HG02610 (cell line): Measurements from ENCODE around the gene PKP4.
"Not testable (repeated sequence)": the region's sequence is repeated elsewhere in the genome, so short reads cannot be mapped to it uniquely, and the experiment has no call there.

ENCODE experiments used
- ATAC-seq: cut with Tn5 transposase; IDR thresholded peaks from one replicate; pipeline ENCODE4 v1.9.1; 2021; ENCODE audit warnings: mild to moderate bottlenecking, moderate library complexity; ENCODE audit not compliant: unreplicated experiment

Gene PKP4

DNA sequence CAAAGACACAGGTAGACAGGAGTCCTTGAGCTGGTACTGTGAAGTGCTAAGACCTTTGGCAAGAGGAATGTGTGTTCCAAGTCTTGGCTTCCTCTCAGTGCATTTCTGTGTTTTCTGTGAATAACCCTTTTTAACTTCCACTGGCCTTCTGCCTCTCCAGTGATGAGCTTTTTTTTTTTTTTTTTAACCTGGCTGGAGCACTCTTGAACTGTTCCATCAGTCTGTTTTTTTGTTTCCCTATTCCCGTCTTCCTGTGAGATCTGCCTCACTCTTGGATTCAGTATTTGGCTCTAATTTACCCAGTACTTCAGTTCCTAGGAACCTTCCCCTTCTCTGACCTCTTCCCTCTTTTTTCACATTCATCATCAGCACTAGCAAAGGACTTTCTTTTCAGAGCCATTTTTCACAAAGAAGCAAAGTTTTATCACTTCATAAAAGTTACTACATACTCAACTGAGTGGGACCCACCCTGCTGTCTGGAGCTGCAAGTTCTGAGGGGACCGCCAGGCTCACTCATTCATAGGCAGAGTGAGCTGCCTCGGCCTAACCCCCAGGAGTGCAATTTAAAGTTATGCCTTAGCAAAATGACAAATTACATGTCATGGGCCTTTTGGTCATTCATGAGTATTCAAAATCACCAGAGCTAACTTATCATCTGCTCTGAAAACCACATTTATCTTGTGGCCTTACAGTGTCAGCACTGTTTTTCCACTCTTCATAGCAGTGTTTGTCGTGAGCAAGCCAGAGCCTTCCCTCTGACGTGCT, 211.4 kb downstream of the PKP4 start:
- ATAC-seq: no peak

DNA sequence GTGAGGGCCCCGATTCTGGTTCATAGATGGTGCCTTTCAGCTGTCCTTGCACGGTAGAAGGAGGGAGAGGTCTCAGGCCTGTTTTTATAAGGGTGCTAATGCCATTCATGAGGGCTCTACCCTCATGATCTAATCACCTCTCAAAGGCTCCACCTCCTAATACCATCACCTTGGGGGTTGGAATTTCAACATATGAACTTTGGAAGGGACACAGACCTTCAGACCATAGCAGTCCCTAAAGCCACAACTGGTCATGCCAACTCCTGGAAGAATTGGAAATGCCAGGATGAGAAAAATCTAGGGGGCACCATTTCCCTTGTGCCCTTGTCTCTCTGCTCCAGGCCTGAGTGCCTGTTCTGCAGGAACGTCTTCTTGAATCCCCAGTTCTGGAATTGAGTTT, 213.5 kb downstream of the PKP4 start:
- no peak for ATAC-seq

DNA sequence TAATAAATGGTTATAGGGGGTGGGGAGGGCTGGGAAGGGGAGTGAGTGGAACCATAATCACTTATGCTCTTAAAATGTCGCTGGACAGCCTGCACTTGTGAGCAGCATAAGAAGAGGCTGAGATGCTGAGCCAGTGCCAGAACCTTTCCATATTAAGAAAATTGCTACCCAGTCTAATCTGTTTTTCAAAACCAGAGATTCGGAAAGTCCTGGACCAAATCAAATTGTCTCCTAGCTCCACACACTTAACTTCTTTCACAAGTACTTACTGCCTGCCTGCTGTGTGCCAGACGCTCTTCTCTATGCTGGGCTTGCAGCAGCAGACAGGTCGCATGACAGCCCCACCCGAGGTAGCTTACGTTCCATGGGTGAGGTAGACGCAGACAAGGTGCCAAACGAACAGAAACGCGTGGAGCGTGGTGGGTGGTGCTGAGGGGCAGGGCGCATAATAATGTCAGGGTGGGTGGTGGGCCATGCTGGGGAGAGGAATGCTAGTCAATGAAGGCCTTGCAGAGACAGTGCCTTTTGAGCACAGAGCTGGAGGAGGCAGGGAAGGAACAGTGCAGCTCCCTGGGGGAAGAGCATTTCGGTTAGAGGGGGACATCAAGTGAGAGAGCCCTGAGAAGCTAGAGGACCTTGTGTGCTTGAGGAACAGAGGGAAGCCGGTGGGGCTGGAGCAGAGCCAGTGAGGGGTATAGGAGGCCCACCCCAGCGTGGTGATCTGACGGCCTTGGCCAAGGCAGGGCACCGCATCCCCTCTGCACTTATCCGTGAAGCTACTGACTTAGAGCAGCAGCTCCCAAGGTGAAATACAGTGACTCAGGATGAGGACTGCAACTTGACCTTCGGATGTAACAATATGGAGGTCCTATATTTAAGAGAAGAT, 214.9 kb downstream of the PKP4 start:
- no peak for ATAC-seq

DNA sequence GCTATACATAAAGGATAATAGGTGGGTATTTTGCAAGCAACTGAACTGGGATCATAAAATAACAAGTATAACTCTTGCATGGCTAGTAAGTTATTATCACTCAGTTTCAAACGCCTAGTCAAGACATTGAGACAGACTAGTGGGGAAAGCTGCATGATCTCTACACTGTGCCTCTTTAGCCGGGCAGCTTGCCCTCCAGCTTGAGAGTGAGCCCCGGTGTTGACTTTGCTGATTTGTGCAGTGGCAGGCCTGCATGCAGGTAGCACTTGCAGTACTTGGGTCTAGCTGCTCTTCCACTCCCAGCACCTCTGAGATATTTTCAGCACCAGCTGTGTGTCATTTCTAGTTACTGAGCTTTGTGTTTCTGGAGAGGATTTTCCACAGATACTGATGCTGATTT, 219.5 kb downstream of the PKP4 start:
- no peak for ATAC-seq

DNA sequence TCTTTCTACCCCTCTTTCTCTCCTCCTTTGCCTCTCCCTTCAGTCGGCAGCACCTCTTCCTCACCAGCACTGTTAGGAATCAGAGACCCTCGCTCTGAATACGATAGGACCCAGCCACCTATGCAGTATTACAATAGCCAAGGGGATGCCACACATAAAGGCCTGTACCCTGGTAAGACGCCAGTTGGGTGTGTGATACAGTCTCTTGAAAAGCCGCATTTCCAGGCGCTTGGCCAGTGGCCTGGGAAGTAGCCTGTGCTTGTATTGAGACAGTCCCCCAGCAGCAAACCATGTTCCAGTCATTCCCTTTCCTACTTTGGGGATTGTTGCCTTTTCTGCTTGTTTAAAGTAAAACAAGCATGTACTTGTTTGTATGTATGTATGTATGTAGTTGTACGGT, 219.9 kb downstream of the PKP4 start:
- no peak for ATAC-seq

DNA sequence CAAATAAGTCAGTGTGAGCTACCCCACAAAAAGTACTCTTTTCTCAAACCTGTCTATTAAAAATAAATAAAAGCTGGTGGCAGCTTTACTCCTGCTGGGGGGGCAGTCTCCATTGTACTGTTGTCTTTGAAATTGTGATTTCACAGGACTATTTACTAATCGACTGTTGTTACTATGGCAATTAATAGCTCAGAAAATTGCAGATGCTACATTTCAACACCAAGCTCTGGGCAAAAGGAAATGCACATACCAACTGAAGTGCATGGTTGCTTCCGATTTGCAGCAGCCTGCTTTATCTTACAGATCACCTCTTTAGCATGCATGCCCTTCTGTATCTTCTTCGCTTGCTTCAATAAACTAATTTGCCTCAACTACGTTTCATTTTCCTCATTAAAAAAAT, 220.8 kb downstream of the PKP4 start:
- ATAC-seq: no peak

DNA sequence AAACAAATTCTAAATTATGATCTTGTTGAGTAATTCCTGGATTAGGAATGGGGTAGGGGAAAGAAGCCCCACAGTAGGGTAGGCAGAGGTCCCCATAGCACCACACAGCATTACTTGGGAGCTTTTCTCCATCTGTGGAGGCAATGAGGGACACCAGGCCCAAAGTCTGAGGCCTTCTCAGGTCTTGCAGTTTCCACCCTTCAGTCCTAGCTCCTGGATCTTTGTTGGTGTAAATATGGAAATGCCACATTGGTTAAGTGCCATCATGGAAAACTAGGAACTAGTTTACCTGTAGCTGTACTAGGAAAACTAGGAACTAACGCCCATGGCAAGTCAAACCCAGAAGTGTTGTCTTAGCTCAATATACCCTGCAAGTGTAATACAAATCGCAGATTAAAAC, 225.1 kb downstream of the PKP4 start:
- ATAC-seq: no peak

DNA sequence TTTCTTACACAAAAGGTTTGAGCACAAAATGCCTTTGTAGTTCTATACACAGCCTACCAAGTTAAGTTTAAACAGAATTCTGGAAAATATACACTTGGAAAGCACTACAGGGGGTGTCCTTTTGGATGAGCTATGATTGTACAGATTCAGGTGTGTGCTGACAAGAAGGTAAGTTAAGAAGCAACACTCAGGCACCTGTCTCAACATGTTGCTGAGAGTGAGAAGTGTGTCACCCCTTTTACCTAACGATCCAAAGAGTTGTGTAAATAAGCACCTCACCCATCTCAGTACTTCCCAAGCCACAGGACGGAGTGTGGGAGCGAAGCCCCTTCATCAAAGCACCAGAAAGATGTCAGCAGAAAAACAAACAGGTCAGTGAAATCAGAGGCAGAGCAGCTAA, 228.9 kb downstream of the PKP4 start:
- ATAC-seq: no peak

DNA sequence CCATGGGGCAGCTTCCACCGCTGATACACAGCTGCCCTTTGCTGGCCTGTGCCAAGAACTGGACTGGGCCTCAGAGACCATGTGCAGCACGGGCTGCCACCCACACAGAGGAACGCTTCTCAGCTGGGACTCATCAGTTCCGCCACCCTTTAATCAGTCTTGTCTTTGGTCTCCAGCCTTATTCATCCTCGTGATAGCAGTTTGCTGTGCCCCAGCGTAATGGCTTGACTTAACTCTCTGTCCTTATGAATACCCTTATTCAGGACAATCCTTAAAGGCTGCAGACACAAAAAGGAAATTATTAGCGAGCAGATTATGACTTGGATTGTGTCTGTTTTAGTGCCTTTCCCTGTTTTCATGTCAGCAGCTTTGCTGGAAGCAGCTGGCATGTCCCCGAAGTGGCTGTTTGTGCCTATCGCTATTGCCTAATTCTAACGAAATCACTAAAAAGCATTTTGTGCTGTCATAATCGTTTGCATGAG, 229.5 kb downstream of the PKP4 start:
- ATAC-seq: no peak

DNA sequence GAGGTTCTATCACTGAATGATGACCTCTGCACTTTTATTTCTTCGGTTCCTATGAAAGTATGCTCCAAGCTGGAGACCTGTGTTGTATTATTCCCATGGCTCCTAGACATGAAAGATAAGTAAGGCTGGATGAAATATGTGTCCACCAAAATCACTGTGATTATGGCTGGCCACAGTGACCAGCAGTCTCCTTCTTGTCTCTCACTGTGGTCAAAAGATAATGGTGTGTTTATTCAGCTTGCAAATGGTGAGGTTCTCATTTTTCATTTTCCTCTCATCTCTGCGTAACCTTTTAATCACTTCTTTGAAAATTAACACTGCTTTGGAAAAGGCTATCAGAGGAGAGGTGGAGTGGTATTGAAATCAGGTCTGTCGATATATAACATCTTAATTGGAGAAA, 230.6 kb downstream of the PKP4 start:
- no peak for ATAC-seq

DNA sequence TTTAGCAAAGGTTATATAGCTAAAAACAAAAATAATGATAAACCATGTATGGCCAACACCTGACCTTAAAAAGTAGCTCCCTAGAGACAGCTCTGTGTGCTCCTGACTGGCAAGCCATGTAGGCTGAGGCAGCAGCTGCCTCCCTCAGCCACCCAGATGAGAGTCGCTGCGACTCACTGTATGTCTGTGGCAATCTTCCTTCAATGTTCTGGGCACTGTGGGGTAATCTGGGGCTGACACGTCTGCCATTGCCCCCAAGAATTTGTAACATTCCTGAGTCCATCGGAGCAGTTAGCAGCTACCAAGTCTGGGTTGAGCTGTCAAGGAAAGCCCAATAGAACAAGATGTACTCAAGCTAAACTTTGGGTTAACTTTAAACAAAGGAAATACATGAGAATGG, 232.0 kb downstream of the PKP4 start:
- ATAC-seq: no peak

DNA sequence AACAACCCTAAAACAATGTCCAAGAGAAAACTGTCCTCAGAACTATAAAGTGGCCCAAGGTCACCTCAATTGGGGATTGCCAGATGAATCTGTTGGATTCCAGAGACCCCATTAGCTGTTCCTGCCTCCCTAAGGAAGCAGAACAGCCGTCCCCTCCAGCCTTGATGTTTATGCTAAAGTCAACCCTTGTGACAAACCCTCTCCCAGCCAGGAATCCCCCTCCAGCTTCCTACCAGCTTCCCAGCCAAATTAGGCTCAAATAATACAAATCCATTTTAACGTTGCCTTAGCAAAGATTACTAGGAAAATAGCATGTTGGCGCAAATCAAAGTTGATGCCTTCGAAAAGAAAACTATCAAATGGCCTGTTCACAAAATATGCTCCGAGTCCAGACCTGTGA, 232.6 kb downstream of the PKP4 start:
- ATAC-seq: no peak

DNA sequence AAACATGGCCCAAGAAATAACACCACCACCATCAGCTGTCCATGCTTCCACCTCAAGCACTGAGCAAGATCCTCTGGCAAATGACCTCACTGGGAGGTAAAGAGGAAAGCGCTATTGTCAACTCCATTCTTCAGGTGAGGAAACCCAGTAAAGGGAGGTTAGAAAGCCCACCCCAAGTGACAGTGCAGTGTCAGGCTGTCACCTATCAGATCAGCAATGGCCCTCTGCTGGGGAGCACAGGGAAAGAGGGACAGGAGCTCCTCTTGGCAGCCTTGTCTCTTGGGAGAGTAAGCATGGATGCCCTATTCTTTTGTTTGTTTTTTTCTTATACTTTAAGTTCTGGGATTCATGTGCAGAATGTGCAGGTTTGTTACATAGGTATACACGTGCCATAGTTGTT, 234.1 kb downstream of the PKP4 start:
- ATAC-seq: no peak

DNA sequence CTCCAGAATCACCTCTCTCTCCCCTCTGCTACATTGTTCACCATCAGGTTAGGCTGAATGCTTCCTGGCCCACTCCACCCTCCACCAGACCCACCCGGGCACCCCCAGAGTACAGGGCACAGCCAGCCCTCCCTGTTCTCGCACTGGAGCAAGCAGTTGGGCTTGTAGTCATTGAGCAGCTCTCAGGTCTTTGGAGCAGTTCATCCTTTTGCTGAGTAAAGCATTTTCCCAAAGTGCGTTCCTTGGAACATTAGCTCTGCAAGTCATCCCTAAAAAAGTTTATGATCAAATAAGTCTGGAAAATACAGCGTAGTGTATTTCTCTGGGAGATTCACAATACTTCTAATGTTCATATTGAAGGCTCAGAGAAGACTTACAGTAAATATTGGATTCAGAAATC, 234.9 kb downstream of the PKP4 start:
- no peak for ATAC-seq

DNA sequence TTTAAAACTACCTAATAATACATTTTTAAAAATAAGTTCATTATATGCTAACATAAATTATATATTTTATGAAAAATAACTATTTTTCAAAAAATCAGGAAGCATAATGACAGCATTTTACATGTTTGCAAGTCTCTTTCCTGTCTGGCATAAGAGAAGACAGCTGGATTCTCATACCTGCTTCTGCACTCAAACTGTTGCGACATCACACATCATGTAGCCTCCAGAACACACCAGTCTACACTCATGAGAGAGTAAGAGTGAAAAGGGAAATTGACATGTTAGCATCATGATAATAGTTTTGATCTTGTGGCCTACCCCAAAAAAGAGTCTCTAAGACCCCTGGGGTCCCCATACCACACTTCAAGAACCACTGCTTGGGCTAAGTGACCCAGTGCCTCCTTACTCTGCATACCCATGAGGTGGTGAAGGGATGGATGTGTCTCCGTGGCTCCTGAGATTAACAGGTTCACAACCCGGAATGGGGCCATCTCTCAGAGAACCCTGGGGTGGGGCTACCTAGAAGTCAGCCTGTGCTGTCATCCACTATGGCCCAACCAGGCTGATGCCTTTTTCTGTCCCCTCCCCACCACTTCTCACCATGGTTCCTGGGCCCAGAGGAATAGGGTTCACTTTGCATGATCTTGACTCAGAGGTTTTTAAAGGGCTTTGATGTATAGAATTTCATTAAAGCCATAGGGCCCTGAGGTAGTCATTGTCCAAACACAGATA, 235.8 kb downstream of the PKP4 start:
- ATAC-seq: no peak

DNA sequence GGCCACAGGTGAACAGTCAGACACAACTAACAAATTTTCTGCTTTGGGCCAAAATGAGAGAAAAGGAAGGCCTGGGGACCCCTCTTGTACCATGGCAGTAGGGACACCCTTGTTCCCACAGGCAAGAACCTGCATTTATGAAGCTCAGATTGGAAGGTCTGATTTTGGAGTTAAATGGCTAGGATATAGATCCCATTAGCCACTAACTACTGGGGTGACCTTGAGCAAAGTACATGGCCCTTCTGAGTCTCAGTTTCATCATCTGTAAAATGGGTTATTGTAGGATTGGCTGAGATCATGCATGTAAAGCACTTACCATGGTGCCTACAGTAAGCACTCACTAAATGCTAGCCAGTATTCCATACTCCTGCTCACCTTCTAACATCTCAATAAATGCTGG, 236.7 kb downstream of the PKP4 start:
- ATAC-seq: no peak

DNA sequence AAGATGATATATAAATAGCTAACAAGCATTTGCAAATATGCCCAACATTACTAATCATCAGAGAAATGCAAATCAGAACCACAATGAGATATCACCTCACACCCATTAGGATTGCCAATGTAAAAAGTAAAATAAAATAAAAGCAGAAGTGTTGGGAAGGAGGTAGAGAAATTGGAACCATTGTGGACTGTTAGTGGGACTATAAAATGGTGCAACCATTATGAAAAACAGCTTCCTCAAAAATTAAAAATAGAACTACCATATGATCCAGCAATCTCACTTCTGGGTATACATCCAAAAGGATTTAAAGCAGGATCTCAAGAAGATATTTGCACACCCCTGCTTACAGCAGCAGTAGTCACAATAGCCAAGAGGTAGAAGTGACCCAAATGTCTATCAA, 238.6 kb downstream of the PKP4 start:
- ATAC-seq: no peak

DNA sequence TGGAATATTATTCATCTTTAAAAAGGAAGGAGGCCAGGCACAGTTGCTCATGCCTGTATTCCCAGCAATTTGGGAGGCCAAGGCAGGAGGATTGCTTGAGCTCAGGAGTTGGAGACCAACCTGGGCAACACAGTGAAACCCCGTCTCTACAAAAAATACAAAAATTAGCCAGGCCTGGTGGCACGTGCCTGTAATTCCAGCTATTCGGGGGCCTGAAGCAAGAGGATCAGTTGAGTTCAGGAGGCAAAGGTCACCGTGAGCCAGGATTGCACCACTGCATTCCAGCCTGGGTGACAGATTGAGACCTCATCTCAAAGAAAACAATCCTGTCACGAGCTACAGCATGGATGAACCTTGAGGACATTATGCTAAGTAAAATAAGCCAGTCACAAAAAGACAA, 239.0 kb downstream of the PKP4 start:
- ATAC-seq: not testable (repeated sequence)

DNA sequence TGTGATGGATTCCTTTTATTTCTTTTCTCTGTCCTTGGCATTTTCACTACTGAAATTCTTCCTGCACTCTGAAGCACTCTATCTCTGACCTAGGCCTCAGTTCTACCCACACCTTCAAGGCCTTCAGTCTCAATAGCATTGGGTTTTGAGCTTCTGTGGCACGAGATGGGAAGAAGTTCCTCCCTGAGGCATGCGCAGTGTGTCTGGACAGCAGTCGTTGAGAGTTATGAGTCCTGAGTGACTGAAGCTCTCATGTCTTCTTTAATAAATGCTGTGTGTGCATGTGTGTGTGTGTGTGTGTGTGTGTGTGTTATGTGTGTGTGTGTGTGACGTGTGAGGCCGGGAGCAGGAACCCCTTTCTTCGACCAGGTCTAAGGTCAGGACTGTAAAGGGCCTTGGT, 242.6 kb downstream of the PKP4 start:
- ATAC-seq: no peak

DNA sequence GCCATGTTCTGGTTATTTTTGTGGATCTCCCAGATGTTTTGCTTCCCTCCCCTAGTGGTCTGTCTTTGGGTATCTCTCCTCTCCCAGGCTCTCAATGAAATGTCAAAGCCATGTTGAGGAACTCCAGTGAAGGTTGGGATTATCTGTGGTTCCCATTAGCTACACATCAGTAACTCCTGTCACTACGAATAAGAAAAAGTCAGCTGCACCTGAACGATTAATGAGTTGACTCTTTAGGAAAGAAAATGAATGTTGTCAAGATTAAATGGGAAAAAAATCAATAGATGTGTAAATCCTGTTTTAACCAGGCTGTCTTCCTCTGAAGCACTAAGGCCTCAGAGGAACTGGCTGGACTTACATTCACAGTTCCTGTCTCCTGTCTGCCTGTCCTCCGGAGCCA, 244.3 kb downstream of the PKP4 start:
- ATAC-seq: no peak

DNA sequence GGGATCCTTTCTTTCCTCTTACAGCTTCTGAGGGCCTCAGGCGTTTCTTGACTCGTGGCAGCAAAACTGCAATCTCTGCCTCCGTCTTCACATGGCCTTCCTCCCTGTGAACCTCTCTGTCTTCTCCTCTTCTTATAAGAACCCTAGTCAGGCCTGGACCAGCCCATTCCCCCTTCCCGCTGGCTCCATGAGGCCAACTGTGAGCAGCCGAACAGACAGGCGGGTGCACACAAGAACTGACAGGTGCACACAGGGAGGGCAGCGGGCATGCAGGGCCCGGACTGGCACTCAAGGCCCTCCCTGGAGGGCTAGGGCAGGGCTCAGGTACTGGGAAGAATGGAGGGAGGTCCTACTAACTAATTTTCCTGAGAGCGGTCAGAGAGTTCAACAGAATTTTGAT, 246.0 kb downstream of the PKP4 start:
- ATAC-seq: no peak
